Psoas muscle (tissue), 8 donors: ENCODE results near the gene NOC3L. TPM values are rescaled to one million over a fixed set of nuclear protein-coding genes. Genes with fewer than 3 reads are reported as not detected.

ENCODE experiments used
- ATAC-seq, 4 donors: fragments of 200-7000 bp; cut with Tn5 transposase; one replicate each; pipeline ENCODE4 v1.9.1; 2020; ENCODE audit warnings: moderate library complexity in 3 of 4, mild to moderate bottlenecking in 2 of 4
- DNase-seq, 2 donors: peaks; one replicate each; pipeline ENCODE4 v3.0.0-alpha.2; 2020
- H3K27ac ChIP-seq: fragments of 200-600 bp; one replicate; pipeline ENCODE4 v1.8.0; 2022
- H3K27me3 ChIP-seq, 3 donors: fragments of 200-600 bp in 1 of 3; one replicate each; pipeline versions ENCODE4 v1.6.1 to v1.8.0; 2013 to 2022; ENCODE audit warnings: low read length in 2 of 3, mild to moderate bottlenecking in 2 of 3, moderate library complexity in 1 of 3; ENCODE audit not compliant: insufficient read depth in 3 of 3
- H3K36me3 ChIP-seq, 2 donors: fragments of 200-600 bp in 1 of 2; one replicate each; pipeline versions ENCODE4 v1.6.1 to v1.8.0; 2013 to 2022; ENCODE audit warnings: low read depth in 1 of 2, mild to moderate bottlenecking in 1 of 2, moderate library complexity in 1 of 2; ENCODE audit not compliant: insufficient read depth in 1 of 2
- H3K4me1 ChIP-seq: fragments of 200-600 bp; one replicate; pipeline ENCODE4 v1.8.0; 2022
- H3K4me3 ChIP-seq: fragments of 200-600 bp; one replicate; pipeline ENCODE4 v1.8.0; 2022; ENCODE audit warnings: mild to moderate bottlenecking
- H3K9me3 ChIP-seq: fragments of 200-600 bp; one replicate; pipeline ENCODE4 v1.8.0; 2022
- CTCF ChIP-seq: fragments of 200-600 bp; IDR thresholded peaks from one replicate; pipeline ENCODE4 v1.8.0; 2022; ENCODE audit warnings: antibody characterized with exemption
- WGBS, 3 donors: extraction: QIAGEN DNeasy Blood & Tissue Kit; methylation state at CpG; one replicate each; pipeline versions ENCODE4 v1.1.6 to v1.1.7; 2013; 5-methylcytosine and 5-hydroxymethylcytosine counted together
- intact Hi-C, 2 donors: fragments of 100-400 bp; cut with DNase I; formaldehyde crosslinking; loops; one replicate each; pipeline versions ENCODE4 v1.11.0 to v1.14.2; 2022
- polyA plus RNA-seq, 3 donors: library from polyadenylated mRNA; stranded (reverse); fragments of 200-250 nt; gene quantifications; one replicate each; pipeline ENCODE4 v1.2.3, GENCODE V29; 2013
- total RNA-seq, 4 donors: library from RNA; stranded (reverse); fragmentation: NEBNext Ultra II Directional in 2 of 4; extraction: Animal tissue kit (Norgen Biotek cat#: 25700) in 2 of 4; gene quantifications; one replicate each; pipeline versions ENCODE4 v1.2.1 to v1.2.4, GENCODE V29; 2021 to 2023
- donor health status: healthy with polysubstance abuse.
- donor health status: DM: no; HTN: no; CAD: no; lungs with moderate emphysema.
- donor health status: Bipolar disorder and iron deficiency.
- donor health status: healthy.
- donor health status: DM: yes; HTN: yes; CAD: no.
- donor health status: DM: no; HTN: no; CAD: no.
- donor health status: DM: no; HTN: no; CAD: no.
- donor health status: DM: yes; HTN: yes; CAD: no.

The NOC3L gene
- total and polyA plus RNA-seq, 7 donors, result 6.3 to 19.5 (median 17.2) TPM

DNA sequence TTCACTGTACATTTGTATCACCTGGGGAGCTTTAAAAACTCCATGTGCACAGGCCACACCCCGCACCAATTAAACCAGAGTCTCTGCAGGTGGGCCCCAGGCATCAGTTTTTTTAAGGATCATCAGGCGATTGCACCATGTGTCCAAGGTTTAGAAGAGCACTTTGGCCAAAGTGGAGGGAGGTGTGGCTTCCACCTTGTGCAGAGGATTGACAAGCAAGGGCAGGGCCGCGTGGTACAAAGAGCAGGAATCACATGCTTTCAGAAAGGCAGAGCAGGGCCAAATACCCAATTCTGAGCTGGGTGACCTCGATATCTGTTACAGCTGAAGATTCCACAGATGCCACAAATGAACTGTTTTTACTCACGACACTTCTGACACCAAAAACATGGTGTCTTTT lies 52.4 kb downstream of the NOC3L start:
- ATAC-seq (no peak), DNase-seq (no peak)
- Histone ChIP-seq H3K4me1 (no peaks in the 10 kb centered on the region), H3K27me3 (no peaks in the 10 kb centered on the region), H3K27ac (no peak overlapping the region), H3K36me3 (peaks cover 0 to 22% of the 10 kb centered on the region in 2 donors), H3K9me3 (no peaks in the 10 kb centered on the region), H3K4me3 (no peak overlapping the region)
- TF ChIP-seq CTCF, result no peak
- intact Hi-C loops, result loop anchor here in 1 of 2 donors (10.0 kb wide), 1 partner anchor 236 kb away; no protein-coding TSS in a partner anchor
- 81 to 91% (median 81%) methylated on average over 6 of the region's 6 CpGs for WGBS, 3 donors

- WGBS, 3 donors, result 71 to 84% (median 78%) methylated on average over 3 of the region's 3 CpGs
These were observed 53.9 kb downstream of the NOC3L start for GRCh38 chr10:94308866-94309265.

DNA sequence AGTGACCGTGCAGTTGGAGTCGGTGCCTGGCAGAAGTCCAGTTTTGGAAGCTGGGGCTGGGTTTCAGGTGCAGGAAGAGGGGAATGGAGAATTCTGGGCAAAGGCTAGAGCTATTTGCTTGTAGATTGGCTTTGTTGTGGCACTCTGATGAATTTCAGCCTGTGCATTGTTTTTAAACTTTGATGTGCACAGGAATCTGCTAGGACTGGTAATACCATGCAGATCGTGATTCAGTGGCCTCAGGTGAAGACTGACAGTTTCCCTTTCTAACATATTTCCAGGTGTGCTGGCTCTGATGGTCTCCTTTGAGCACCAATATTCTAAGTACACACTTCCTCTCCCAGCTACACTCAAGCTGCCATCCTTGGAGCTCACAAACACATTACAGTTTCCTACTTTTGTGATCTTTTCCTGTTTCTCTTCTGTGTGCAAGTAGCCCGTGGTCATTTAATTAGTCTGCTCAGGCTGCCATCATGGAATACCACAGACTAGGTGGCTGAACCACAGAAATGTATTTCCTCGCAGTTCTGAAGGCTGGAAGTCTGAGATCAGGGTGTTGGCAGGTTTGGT lies 55.6 kb downstream of the NOC3L start:
- Histone ChIP-seq H3K36me3 (peaks cover 0 to 17% of the 10 kb centered on the region in 2 donors), H3K27ac (no peak overlapping the region), H3K4me1 (no peaks in the 10 kb centered on the region), H3K27me3 (no peaks in the 10 kb centered on the region), H3K4me3 (no peak overlapping the region), H3K9me3 (no peaks in the 10 kb centered on the region)
- no peak for ATAC-seq
- TF ChIP-seq CTCF, result no peak
- DNase-seq, result no peak
- 50 to 56% (median 55%) methylated on average over 5 of the region's 5 CpGs for WGBS, 3 donors
- intact Hi-C loops, result no loop called here

More at GRCh38 chr10:94308866-94309265, 53.9 kb downstream of the NOC3L start:
- ATAC-seq, result no peak
- TF ChIP-seq CTCF, result no peak
- Histone ChIP-seq H3K4me3 (no peak overlapping the region), H3K36me3 (peaks cover 0 to 22% of the 10 kb centered on the region in 2 donors), H3K27me3 (no peaks in the 10 kb centered on the region), H3K9me3 (no peaks in the 10 kb centered on the region), H3K27ac (no peak overlapping the region), H3K4me1 (no peaks in the 10 kb centered on the region)
- intact Hi-C loops, result no loop called here
- DNase-seq, result no peak

DNA sequence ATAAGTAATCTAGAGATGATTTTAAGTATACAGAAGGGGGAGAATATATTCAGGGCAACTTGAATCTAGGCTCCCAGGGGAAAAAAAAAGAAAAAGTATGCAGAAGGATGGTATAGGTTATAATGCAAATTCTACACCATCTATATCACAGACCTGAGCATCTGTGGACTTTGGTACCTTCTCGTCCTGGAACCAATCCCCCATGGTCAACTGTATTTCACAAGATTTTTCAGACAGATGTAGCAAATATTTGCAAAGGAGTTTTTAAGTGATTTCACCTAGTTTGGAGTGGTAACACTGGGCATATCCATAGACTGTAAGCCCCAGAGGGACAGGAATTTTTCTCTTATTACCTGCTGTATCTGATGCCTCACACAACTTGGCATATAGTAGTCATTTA lies 58.8 kb downstream of the NOC3L start:
- peaks cover 0 to 11% of the 10 kb centered on the region in 2 donors for H3K36me3 ChIP-seq

More for the DNA sequence above, 58.8 kb downstream of the NOC3L start:
- Histone ChIP-seq H3K27me3 (no peaks in the 10 kb centered on the region), H3K4me1 (no peaks in the 10 kb centered on the region), H3K4me3 (no peak overlapping the region), H3K9me3 (no peaks in the 10 kb centered on the region), H3K27ac (no peak overlapping the region)
- DNase-seq (no peak), ATAC-seq (no peak)
- WGBS, 3 donors, result 92 to 100% (median 97%) methylated on average over 1 of the region's 1 CpG
- TF ChIP-seq CTCF, result no peak
- intact Hi-C loops, result no loop called here
